VCaP (cell line): ENCODE results near the gene TMEM117.
A peak's percentile ranks its signal among the peaks of the same experiment; 100 is the strongest.

Experiments used
- H3K27ac ChIP-seq: fragments of 450-650 bp; 2 replicates; pipeline ENCODE4 v1.5.1; 2017
- TF ChIP-seq, protein P1 (sequence below): fragments of 450-650 bp; conservative IDR thresholded peaks from 2 replicates; pipeline ENCODE4 v1.5.1; 2017; ENCODE audit warnings: mild to moderate bottlenecking, moderate library complexity

Gene TMEM117

DNA sequence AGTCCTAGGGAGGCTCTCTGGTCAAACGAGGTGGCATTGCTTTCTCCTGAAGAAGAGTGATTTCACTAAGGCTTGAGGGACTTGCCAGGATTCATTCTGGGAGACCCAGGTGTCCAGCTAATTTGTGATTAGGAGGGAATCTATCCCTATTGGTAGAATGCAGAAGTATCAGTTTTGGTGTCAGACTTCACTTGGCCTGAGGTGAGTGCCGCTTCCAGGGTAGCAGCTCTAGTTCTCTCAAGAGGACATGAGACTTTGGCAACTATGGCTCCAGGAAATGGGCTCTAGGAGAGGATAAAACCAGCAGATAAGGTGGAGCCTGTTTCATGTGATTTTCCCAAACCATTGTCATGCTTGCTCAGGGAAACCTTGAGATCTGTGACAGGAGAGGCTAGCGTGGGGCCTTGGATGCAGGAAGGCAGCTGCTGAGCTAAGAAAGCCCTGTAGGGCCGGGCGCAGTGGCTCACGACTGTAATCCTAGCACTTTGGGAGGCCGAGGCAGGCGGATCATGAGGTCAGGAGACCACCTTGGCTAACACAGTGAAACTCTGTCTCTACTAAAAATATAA lies 11.6 kb upstream of the TMEM117 start:
- TF ChIP-seq, protein P1, sequence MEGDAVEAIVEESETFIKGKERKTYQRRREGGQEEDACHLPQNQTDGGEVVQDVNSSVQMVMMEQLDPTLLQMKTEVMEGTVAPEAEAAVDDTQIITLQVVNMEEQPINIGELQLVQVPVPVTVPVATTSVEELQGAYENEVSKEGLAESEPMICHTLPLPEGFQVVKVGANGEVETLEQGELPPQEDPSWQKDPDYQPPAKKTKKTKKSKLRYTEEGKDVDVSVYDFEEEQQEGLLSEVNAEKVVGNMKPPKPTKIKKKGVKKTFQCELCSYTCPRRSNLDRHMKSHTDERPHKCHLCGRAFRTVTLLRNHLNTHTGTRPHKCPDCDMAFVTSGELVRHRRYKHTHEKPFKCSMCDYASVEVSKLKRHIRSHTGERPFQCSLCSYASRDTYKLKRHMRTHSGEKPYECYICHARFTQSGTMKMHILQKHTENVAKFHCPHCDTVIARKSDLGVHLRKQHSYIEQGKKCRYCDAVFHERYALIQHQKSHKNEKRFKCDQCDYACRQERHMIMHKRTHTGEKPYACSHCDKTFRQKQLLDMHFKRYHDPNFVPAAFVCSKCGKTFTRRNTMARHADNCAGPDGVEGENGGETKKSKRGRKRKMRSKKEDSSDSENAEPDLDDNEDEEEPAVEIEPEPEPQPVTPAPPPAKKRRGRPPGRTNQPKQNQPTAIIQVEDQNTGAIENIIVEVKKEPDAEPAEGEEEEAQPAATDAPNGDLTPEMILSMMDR: no peak
- H3K27ac ChIP-seq: no peak overlapping the region

DNA sequence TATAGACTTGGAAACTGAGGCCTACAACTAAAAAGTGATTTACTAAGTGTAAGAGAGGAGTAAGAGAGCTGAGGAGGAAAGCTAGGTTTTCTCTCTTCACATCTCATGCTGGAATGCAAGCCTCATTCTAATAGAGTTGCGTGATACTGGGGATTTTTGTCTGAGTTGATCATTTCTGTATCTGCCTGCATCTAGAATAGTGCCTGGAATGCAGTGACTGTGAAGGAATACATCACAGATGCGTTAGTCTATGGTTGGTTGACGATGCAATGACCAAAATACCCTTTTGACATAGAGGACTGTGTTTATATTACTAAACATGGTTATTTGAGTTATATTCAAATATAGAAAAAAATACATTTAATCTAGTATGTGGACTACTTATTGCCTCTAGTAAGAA lies 9.2 kb upstream of the TMEM117 start:
- TF ChIP-seq, protein P1: no peak
- H3K27ac ChIP-seq: no peak overlapping the region

- TF ChIP-seq, protein P1: no peak
These were observed 8.8 kb upstream of the TMEM117 start for GRCh38 chr12:43827093-43827492.

GRCh38 chr12:43832463-43833168 lies 3.3 kb upstream of the TMEM117 start:
- no peak overlapping the region for H3K27ac ChIP-seq
- TF ChIP-seq, protein P1: no peak

More at GRCh38 chr12:43827093-43827492, 8.8 kb upstream of the TMEM117 start:
- no peak overlapping the region for H3K27ac ChIP-seq

- peak overlapping the region; percentile 86 for H3K27ac ChIP-seq
- TF ChIP-seq, protein P1: no peak
These were observed 621 bp upstream of the TMEM117 start for GRCh38 chr12:43835264-43835655.

GRCh38 chr12:43836475-43836989 lies 651 bp downstream of the TMEM117 start:
- H3K27ac ChIP-seq: peak overlapping the region; percentile 86
- TF ChIP-seq, protein P1: no peak

GRCh38 chr12:43840338-43840737 lies 4.5 kb downstream of the TMEM117 start:
- no peak overlapping the region for H3K27ac ChIP-seq
- TF ChIP-seq, protein P1: no peak
